OCI-LY3 (cell line): ENCODE results near the gene TRIM28.

ENCODE experiments used
- H2AFZ ChIP-seq: fragments of 200-600, 300-600 bp; shearing (Covaris generic); 2 replicates; pipeline ENCODE4 v1.6.0; 2014; ENCODE audit warnings: antibody characterized with exemption, low read depth, low read length
- H3K27ac ChIP-seq: fragments of 200-600, 300-600 bp; sonication (generic); 2 replicates; pipeline ENCODE4 v1.5.1; 2014; ENCODE audit warnings: mild to moderate bottlenecking, low read length, moderate library complexity, mixed read lengths
- H3K27me3 ChIP-seq: fragments of 200-600, 300-600 bp; sonication (generic); 2 replicates; pipeline ENCODE4 v1.6.1; 2014; ENCODE audit warnings: low read depth, low read length, mixed read lengths
- H3K36me3 ChIP-seq: fragments of 200-600, 300-600 bp; sonication (generic); replicated peaks from 2 replicates; pipeline ENCODE3; 2014; ENCODE audit warnings: low read depth, low read length, mixed read lengths
- H3K4me1 ChIP-seq: fragments of 300-600, 200-600 bp; sonication (generic); 2 replicates; pipeline ENCODE4 v1.6.1; 2014; ENCODE audit warnings: low read length, mixed read lengths
- H3K4me2 ChIP-seq: fragments of 200-600, 300-600 bp; sonication (generic); 2 replicates; pipeline ENCODE4 v1.6.1; 2014; ENCODE audit warnings: low read length, mixed read lengths
- H3K4me3 ChIP-seq: fragments of 300-600, 200-600 bp; sonication (generic); 2 replicates; pipeline ENCODE4 v1.5.1; 2014; ENCODE audit warnings: antibody characterized with exemption, mild to moderate bottlenecking, low read length, moderate library complexity
- H3K79me2 ChIP-seq: fragments of 300-600, 200-600 bp; shearing (Covaris generic); 2 replicates; pipeline ENCODE4 v1.6.1; 2014; ENCODE audit warnings: mild to moderate bottlenecking, low read length, mixed read lengths
- H3K9ac ChIP-seq: fragments of 300-600, 200-600 bp; shearing (Covaris generic); 2 replicates; pipeline ENCODE4 v1.6.0; 2014; ENCODE audit warnings: mild to moderate bottlenecking, low read length, moderate library complexity
- H3K9me3 ChIP-seq: fragments of 200-600, 300-600 bp; shearing (Covaris generic); 2 replicates; pipeline ENCODE4 v1.6.1; 2014; ENCODE audit warnings: low read length, mixed read lengths; ENCODE audit not compliant: insufficient read depth
- H4K20me1 ChIP-seq: fragments of 200-600, 300-600 bp; sonication (generic); 2 replicates; pipeline ENCODE4 v1.6.1; 2016; ENCODE audit warnings: low read length, mixed read lengths; ENCODE audit not compliant: insufficient read depth
- EZH2phosphoT487 ChIP-seq: fragments of 200-600 bp; shearing (Covaris generic); IDR thresholded peaks from 2 replicates; pipeline ENCODE4 v1.6.1; 2018; ENCODE audit warnings: antibody characterized with exemption, mixed run types, low read depth
- TF ChIP-seq, protein P1 (sequence below): fragments of 200-600, 300-600 bp; sonication (generic); IDR thresholded peaks from 2 replicates; pipeline ENCODE4 v1.5.1; 2014; ENCODE audit warnings: antibody characterized with exemption, low read length, low read depth

The TRIM28 gene

DNA sequence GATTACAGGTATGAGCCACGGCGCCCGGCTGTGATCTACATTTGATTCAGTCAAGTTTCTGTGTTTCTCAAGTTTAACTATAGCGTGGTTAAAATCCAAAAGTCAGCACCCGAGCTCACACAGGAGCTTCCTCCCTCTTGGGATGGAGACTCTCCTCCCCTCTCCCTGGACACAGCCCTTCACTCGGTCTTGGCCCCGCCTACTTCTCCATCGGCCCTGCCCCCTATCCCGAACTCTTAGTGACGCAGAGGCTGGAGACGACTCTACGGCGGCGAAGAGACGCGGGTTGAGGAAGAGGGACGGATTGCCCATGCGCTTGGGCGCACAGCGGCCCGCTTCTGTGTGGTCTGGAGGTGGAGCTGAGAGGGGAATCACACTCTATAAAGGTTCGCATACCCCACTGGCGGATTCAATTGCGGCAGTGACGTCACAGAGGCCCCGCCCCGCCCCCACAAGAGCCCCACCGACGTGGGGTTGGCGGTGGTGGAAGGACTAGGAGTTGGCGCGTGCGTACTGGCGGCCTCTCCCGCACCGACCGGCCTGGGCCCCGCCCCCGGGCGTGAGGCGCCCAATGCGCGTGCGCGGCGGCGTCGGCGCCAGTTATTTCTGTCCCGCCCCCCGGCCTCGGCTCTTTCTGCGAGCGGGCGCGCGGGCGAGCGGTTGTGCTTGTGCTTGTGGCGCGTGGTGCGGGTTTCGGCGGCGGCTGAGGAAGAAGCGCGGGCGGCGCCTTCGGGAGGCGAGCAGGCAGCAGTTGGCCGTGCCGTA, at the start of gene TRIM28:
Gene TRIM28 (plus strand): TSS at position 239 of the 765 bp plus-strand sequence. CDS start 694 bp downstream, outside the sequence.
- peaks cover 15% of the 10 kb centered on the region for H3K4me1 ChIP-seq
- peak within 1 kb of the TSS; percentile 92 for H3K9ac ChIP-seq
- H3K9me3 ChIP-seq, result no peaks in the 10 kb centered on the region
- H3K4me2 ChIP-seq, result peak within 1 kb of the TSS; percentile 100
- no peak for TF ChIP-seq EZH2phosphoT487
- TF ChIP-seq, protein P1, sequence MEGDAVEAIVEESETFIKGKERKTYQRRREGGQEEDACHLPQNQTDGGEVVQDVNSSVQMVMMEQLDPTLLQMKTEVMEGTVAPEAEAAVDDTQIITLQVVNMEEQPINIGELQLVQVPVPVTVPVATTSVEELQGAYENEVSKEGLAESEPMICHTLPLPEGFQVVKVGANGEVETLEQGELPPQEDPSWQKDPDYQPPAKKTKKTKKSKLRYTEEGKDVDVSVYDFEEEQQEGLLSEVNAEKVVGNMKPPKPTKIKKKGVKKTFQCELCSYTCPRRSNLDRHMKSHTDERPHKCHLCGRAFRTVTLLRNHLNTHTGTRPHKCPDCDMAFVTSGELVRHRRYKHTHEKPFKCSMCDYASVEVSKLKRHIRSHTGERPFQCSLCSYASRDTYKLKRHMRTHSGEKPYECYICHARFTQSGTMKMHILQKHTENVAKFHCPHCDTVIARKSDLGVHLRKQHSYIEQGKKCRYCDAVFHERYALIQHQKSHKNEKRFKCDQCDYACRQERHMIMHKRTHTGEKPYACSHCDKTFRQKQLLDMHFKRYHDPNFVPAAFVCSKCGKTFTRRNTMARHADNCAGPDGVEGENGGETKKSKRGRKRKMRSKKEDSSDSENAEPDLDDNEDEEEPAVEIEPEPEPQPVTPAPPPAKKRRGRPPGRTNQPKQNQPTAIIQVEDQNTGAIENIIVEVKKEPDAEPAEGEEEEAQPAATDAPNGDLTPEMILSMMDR, result no peak
- peaks cover 47% of the 10 kb centered on the region for H3K79me2 ChIP-seq
- H3K27me3 ChIP-seq, result peaks cover 15% of the 10 kb centered on the region
- peaks cover 42% of the 10 kb centered on the region for H3K36me3 ChIP-seq
- H3K4me3 ChIP-seq, result peak within 1 kb of the TSS; percentile 91
- H3K27ac ChIP-seq, result peak within 1 kb of the TSS; percentile 82
- H4K20me1 ChIP-seq, result peaks cover 38% of the 10 kb centered on the region
- peak within 1 kb of the TSS; percentile 44 for H2AFZ ChIP-seq

DNA sequence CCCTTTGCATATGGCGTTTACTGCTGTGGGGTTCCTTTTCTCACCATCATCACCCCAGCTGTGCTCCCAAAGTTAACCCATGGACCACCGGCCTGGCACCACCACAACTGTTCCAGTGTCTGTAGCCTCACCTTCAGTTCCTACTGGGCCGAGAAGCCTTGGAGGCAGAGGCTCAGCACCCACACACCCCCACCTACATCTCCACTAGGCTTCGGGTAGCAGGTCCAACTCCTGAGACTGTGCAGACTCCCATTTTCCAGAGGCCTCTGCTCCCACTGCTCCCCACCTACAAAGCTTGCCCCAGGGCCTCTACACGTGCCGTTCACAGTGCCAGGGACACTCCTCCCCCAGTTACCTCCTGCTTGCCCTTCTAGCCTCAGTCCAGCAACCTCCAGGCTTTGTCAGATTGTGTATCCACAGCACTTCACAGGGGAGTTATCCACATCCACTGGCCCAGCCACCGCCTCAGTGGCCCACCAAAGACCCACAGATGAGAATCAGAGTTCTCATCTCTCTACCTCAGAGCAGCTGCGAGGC, 46.2 kb upstream of the TRIM28 start:
- TF ChIP-seq EZH2phosphoT487, result no peak
- TF ChIP-seq, protein P1, result no peak
- H2AFZ ChIP-seq, result no peak overlapping the region
- peaks cover 20% of the 10 kb centered on the region for H3K4me1 ChIP-seq
- peak overlapping the region; percentile 81 for H3K4me3 ChIP-seq
- no peaks in the 10 kb centered on the region for H3K9me3 ChIP-seq
- peak overlapping the region; percentile 79 for H3K9ac ChIP-seq
- H3K27ac ChIP-seq, result no peak overlapping the region
- no peaks in the 10 kb centered on the region for H4K20me1 ChIP-seq
- peak overlapping the region; percentile 95 for H3K4me2 ChIP-seq
- H3K79me2 ChIP-seq, result peaks cover 28% of the 10 kb centered on the region
- H3K36me3 ChIP-seq, result peaks cover 13% of the 10 kb centered on the region
- H3K27me3 ChIP-seq, result no peaks in the 10 kb centered on the region

DNA sequence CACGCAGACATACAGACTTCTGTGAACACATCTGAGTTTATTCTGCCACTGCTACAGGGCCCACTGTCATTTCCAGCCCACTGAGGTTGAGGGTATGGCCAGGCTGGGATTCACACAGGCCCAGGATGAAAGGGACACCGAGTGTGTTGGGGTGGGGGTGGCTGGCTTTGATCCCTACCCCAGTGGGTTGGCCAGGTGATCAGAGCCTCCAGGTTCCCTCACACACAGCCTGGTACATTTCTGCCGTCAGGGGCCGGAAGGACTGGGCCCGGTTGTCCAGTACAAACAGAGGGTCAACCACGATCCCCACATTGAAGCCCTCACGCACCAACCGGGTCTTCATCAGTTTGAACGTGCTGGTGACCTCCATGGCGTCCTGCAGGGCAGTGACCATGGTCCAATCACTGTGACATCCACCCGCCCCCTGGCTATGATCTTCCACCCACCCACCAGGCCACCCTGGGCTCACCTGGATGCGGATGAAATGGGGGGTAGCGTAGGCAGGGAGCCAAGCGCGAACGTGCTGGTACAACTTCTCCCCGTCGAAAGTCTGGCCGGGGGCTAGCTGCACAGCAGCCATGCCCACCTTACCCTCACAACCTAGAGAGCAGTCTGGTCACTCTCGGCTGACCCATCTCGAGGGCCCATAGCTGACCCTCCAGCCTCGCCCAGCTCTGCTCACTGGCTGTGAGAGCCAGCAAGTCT, 45.4 kb upstream of the TRIM28 start:
- peaks cover 28% of the 10 kb centered on the region for H3K79me2 ChIP-seq
- peak overlapping the region; percentile 81 for H3K4me3 ChIP-seq
- H3K9ac ChIP-seq, result peak overlapping the region; percentile 79
- no peaks in the 10 kb centered on the region for H4K20me1 ChIP-seq
- peak overlapping the region; percentile 52; the same call in 1 of the 2 replicates for H2AFZ ChIP-seq
- no peaks in the 10 kb centered on the region for H3K9me3 ChIP-seq
- no peaks in the 10 kb centered on the region for H3K27me3 ChIP-seq
- peaks cover 20% of the 10 kb centered on the region for H3K4me1 ChIP-seq
- peak overlapping the region; percentile 76 for H3K27ac ChIP-seq
- TF ChIP-seq, protein P1, result no peak
- no peak for TF ChIP-seq EZH2phosphoT487
- peak overlapping the region; percentile 95 for H3K4me2 ChIP-seq
- peaks cover 13% of the 10 kb centered on the region for H3K36me3 ChIP-seq
